ENCODE data around the gene PAQR7.

PAQR7 gene

DNA sequence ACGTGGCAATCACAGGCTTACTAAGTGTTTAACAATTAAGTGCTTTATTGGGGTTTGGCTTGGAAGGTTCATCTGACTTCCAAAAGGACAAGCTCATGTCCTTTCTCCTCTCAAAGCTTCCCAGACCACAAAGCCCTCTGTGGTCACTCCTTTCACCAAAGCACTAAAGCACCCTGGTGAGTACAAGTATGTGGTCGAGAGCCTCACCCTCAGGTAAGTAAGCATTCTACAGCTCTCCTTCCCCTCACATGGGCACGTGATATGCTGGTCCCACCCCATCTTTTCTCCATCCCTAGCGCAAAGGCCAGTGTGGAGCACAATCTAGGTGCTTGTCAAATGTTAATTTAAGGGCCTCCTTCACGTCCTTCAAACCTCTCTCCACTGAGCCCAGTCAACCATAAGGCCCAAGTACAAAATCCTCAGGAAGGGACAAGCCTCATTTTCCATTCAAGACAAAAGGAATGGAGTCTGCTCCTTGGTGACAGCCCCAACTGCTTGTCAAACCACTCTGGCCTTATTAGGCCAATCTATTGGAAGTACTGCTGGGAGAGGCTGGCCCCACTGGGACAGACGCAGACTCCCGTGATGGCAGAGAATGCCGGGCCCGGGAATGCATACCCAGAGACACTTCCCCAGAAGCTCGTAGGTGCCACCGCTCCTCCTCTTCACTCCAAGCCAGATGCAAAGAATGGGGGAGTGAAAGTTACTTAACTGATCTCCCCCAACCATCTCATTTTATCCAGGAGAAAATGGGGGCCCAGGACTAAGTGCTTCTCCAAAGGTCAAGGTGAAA is 22.9 kb upstream of the PAQR7 start:
- peaks cover 15% of the 10 kb centered on the region for H3K79me2 ChIP-seq (ENCODE audit: insufficient read depth, low read length)
- TF ChIP-seq CTCF (IDR thresholded peaks at IDR 0.05; ENCODE audit: low read length) (no peak), EZH2 (IDR thresholded peaks at IDR 0.05; ENCODE audit: borderline replicate concordance, low read length) (no peak)

DNA sequence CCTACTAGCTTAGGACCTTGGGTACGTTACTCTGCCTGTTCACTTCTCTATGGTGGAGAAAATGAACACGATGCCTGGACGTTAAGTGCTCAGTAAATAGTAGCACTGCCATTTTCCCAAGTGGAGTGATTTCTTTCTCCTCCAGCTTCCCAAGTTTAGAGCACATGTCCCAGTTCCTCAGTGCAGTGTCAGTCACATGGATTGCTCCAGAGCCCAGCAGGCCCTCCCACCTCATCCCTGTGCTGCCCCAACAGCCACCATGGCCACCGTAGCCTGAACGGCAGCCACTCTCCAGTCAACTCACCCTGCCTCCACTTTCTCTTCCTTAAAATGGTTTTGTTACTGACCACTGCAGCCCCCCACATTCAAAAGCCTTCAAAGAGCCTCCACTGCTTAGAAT is 22.2 kb upstream of the PAQR7 start:
- Histone ChIP-seq H3K9me3 (ENCODE audit: low read length) (no peaks in the 10 kb centered on the region), H4K20me1 (ENCODE audit: insufficient read depth, low read length) (no peaks in the 10 kb centered on the region), H2AFZ (ENCODE audit: low read length) (no peak overlapping the region), H3K27me3 (ENCODE audit: insufficient read depth, low read length) (no peaks in the 10 kb centered on the region), H3K4me3 (ENCODE audit: low read depth, low read length, poor library complexity, severe bottlenecking) (no peak overlapping the region), H3K36me3 (ENCODE audit: insufficient read depth, low read length) (peaks cover 77% of the 10 kb centered on the region), H3K4me1 (ENCODE audit: insufficient read depth, low read length, severe bottlenecking) (peaks cover 10% of the 10 kb centered on the region), H3K9ac (ENCODE audit: low read length) (no peak overlapping the region), H3K4me2 (ENCODE audit: low read length) (no peak overlapping the region), H3K9me2 (ENCODE audit: low read depth, low read length) (no peaks in the 10 kb centered on the region), H3F3A (ENCODE audit: insufficient read depth, low read length) (peaks cover 8% of the 10 kb centered on the region; the same call in 1 of the 2 replicates), H3K27ac (ENCODE audit: low read depth, low read length, poor library complexity, severe bottlenecking) (peak overlapping the region; percentile 9), H3K79me2 (ENCODE audit: insufficient read depth, low read length) (peaks cover 8% of the 10 kb centered on the region)
- TF ChIP-seq EZH2 (IDR thresholded peaks at IDR 0.05; ENCODE audit: borderline replicate concordance, low read length) (no peak), CTCF (IDR thresholded peaks at IDR 0.05; ENCODE audit: low read length) (no peak)

More for the DNA sequence above, 22.9 kb upstream of the PAQR7 start:
- Histone ChIP-seq H3K9me3 (ENCODE audit: low read length) (no peaks in the 10 kb centered on the region), H3F3A (ENCODE audit: insufficient read depth, low read length) (peaks cover 8% of the 10 kb centered on the region), H2AFZ (ENCODE audit: low read length) (no peak overlapping the region), H3K27ac (ENCODE audit: low read depth, low read length, poor library complexity, severe bottlenecking) (peak overlapping the region; percentile 9), H3K9me2 (ENCODE audit: low read depth, low read length) (no peaks in the 10 kb centered on the region), H3K36me3 (ENCODE audit: insufficient read depth, low read length) (peaks cover 84% of the 10 kb centered on the region), H3K27me3 (ENCODE audit: insufficient read depth, low read length) (no peaks in the 10 kb centered on the region), H4K20me1 (ENCODE audit: insufficient read depth, low read length) (no peaks in the 10 kb centered on the region), H3K4me2 (ENCODE audit: low read length) (no peak overlapping the region), H3K4me3 (ENCODE audit: low read depth, low read length, poor library complexity, severe bottlenecking) (no peak overlapping the region), H3K4me1 (ENCODE audit: insufficient read depth, low read length, severe bottlenecking) (peaks cover 16% of the 10 kb centered on the region), H3K9ac (ENCODE audit: low read length) (no peak overlapping the region)

GRCh38 chr1:25896266-25896665 is 20.8 kb upstream of the PAQR7 start:
- Histone ChIP-seq H3K27me3 (ENCODE audit: insufficient read depth, low read length) (no peaks in the 10 kb centered on the region), H3F3A (ENCODE audit: insufficient read depth, low read length) (peaks cover 8% of the 10 kb centered on the region; the same call in 1 of the 2 replicates), H3K36me3 (ENCODE audit: insufficient read depth, low read length) (peaks cover 62% of the 10 kb centered on the region), H3K4me2 (ENCODE audit: low read length) (no peak overlapping the region), H3K4me3 (ENCODE audit: low read depth, low read length, poor library complexity, severe bottlenecking) (no peak overlapping the region), H3K9me3 (ENCODE audit: low read length) (no peaks in the 10 kb centered on the region), H3K4me1 (ENCODE audit: insufficient read depth, low read length, severe bottlenecking) (peaks cover 6% of the 10 kb centered on the region), H3K27ac (ENCODE audit: low read depth, low read length, poor library complexity, severe bottlenecking) (peak overlapping the region; percentile 44), H4K20me1 (ENCODE audit: insufficient read depth, low read length) (no peaks in the 10 kb centered on the region), H3K9ac (ENCODE audit: low read length) (no peak overlapping the region), H2AFZ (ENCODE audit: low read length) (no peak overlapping the region), H3K9me2 (ENCODE audit: low read depth, low read length) (no peaks in the 10 kb centered on the region), H3K79me2 (ENCODE audit: insufficient read depth, low read length) (no peaks in the 10 kb centered on the region)
- TF ChIP-seq EZH2 (IDR thresholded peaks at IDR 0.05; ENCODE audit: borderline replicate concordance, low read length) = no peak
- TF ChIP-seq CTCF (IDR thresholded peaks at IDR 0.05; ENCODE audit: low read length) = no peak

All from OCI-LY1 (cell line).